Dermis blood vessel endothelial cell (primary cell): ENCODE measurements around the gene GOLGA6C. TPM values are rescaled to one million over a fixed set of nuclear protein-coding genes. Genes with fewer than 3 reads are reported as not detected.
"Not testable (repeated sequence)": the region's sequence is repeated elsewhere in the genome, so short reads cannot be mapped to it uniquely, and the experiment has no call there.

ENCODE experiments used
- DNase-seq: peaks from one replicate; pipeline ENCODE4 v3.0.0; 2010
- total RNA-seq: library from RNA; depleted of rRNA; stranded (reverse); fragments of >200 nt; gene quantifications from 2 replicates; pipeline ENCODE4 v1.2.3, GENCODE V29; 2014

GOLGA6C gene
- total RNA-seq, 1 donor from 2014 or later, result not detected

- DNase-seq, result not testable (repeated sequence)
These were observed 1.7 kb downstream of the GOLGA6C start for GRCh38 chr15:75259873-75260272.

DNA sequence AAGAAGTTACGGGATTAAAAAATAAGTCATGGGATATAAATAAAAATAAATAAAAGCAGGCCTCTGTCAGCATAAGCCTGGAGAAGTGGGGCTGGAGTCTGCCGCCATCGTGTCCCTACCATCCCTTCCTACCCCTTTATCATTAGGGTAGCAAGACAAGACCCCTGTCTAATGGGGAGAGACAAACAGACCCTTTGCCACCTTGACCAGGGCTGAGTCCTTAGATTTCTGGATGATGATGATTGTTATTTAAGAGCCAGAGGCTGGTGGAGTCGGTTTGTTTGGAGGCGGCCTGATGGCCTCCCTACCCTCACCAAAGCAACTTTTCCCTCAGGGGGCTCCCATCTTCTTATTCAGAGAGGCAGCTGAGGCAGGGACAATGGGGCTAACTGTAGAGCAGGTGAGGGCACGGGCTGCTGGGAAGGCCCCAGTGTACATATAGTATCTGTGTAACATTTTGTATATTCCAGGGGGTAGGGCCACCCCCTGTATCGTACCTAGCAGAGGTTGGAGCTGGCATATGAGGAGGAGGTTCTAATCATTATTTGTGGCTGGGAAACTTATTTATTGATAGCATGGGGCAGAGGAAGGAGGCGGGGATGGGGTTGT is 15.7 kb downstream of the GOLGA6C start:
- not testable (repeated sequence) for DNase-seq

- DNase-seq, result peak; percentile 66
These were observed 16.5 kb downstream of the GOLGA6C start for GRCh38 chr15:75274509-75275107.

DNA sequence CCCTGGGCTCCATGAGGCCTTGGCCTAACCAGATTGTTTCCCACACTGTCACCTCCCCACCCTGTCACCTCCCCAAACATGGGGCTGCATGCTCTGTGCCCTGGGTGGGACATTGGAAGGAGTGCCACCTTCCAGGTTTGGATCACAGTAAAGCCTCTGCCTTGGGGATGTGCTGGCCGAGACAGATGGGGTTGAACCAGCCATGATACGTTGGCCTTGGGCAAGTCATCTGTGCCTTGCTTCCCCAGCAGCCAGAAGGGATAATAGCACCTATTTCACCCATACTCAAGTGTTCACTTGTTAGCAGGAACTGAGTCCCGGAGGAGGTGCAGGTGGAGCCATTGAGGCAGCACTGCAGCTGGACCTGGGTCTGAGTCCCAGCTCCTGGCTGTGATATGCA is 17.5 kb downstream of the GOLGA6C start:
- not testable (repeated sequence) for DNase-seq

DNA sequence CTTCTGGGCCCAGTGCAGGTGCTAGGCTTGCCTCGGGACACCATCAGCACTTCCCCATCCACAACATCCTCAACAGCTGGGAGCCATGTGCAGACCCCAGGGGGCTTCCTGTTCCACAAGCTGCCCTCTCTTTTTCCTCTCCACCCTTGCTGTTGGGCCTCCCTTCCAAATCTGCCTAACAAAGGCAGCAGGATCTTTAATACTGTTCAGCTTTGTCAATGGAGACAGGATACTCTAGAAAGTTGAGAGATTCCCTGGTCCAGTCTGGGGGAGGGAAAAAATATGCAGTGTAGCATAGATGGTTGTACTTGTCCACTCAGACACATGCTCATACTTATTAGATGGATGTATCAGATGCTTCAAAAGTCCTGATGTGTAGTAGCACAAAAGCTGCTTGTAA is 20.4 kb downstream of the GOLGA6C start:
- DNase-seq, result not testable (repeated sequence)

- DNase-seq, result not testable (repeated sequence)
These were observed 24.4 kb downstream of the GOLGA6C start, which contains the start of gene GOLGA6D for GRCh38 chr15:75282572-75282971. Gene GOLGA6D, plus strand, starts transcription at chr15:75282835. Its CDS starts 41 bp downstream, at chr15:75282876.

DNA sequence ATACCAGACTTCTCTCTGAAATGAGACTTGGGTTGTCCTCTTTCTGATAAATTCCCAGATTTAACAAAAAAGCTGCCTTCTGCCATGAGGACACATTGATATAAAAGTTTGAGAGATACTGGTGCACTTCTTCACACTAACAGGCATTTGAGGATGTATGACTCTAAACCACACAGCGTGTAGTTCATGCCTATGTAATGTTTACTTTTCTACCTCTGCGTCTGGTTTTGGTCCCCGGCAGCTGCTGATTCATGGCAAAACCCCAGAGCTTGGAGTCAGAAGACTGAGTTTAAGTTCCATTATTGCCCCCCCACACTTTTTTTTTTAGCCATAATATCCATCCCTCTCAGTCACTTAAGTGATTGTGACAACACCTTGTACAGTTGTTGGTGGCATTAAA is 26.0 kb downstream of the GOLGA6C start:
- DNase-seq, result not testable (repeated sequence)

- DNase-seq, result not testable (repeated sequence)
These were observed 35.5 kb downstream of the GOLGA6C start for GRCh38 chr15:75293660-75294059.

GRCh38 chr15:75298541-75299310 is 40.6 kb downstream of the GOLGA6C start:
- not testable (repeated sequence) for DNase-seq

DNA sequence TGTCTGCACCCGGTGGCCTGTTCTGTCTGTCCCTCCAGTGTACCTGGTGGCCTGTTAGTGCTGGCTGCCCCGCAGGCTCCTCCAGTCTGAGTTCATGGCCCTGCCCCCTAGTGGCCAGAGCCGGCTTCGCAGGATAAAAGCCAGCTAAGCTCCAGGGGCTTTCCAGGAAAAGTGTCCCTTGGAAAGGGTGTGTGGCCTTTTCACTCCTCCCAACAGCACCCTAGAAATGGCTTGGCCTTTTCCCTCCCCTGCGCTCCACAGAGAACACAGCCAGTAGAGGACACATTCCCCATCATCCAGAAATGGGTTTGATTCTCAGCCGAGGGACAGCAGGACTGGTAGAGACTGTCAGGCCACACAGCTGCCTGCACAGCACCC is 41.2 kb downstream of the GOLGA6C start:
- DNase-seq, result not testable (repeated sequence)

- not testable (repeated sequence) for DNase-seq
These were observed 41.9 kb downstream of the GOLGA6C start for GRCh38 chr15:75300026-75300425.

DNA sequence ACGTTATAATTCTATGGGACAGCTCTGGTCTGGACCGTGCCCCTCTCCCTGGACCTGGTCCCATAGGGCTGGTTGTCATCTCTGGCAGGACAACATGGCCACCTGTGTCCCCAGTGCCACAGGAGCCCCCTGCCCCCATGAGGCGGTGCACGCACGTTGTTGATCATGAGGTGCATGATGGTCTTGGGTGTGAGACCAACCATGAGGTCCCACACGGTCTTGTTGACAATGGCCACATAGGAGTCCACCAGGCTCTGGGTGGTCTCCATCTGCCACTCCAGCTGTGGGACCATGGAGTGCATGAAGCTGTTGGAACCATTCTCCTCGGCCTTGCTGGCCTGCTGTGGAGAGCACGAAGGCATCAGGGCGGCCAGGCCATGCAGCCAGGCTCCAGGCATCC is 44.2 kb downstream of the GOLGA6C start:
- DNase-seq, result no peak

GRCh38 chr15:75302753-75303152 is 44.6 kb downstream of the GOLGA6C start:
- DNase-seq, result not testable (repeated sequence)

DNA sequence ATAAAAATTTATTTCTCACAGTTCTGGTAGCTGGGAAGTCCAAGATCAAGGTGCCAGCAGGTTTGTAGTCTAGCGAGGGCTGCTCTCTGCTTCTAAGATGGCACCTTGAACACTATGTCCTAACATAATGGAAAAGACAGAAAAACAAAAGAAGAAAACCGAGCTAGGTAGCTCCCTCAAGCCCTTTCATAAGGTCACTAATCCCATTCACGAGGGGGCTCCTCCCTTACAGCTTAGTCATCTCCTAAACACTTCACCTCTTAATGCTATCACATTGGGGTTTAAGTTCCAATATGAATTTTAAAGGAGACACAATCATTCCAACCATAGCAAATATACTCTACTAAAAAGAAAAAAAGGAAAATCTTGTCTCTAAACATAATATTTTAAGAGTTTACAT is 48.1 kb downstream of the GOLGA6C start:
- no peak for DNase-seq

DNA sequence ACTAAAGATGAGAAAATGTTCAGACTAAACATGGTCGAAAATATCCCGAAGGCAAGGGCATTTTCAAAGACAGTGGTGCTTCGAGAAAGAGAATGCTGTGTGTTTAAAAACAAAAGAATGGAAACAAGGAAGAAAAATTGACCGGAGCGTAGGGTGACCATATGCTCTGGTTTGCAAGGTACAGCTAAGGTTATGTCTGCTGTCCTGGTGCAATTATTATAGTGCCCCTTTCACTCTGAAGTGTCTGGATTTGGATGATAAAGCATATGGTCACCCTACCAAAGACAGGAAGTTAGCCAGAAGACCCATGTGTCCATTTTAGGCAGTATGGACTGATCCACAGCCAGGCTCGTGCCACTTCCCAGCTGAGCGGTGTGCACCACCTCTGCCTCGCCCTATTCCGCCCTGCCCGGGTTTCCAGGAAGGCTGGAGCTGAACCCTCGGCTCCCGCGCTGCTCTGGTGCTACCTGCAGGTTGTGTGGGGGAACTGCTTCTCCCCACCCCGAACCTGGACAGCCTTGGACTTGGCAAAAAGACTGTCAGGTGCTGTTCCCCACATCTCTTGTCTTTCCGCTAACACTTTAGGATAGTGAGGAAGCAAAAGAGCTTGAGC is 49.8 kb downstream of the GOLGA6C start:
- peak; percentile 47 for DNase-seq

GRCh38 chr15:75309711-75310110 is 51.6 kb downstream of the GOLGA6C start:
- no peak for DNase-seq

GRCh38 chr15:75312548-75312947 is 54.4 kb downstream of the GOLGA6C start:
- DNase-seq, result not testable (repeated sequence)

DNA sequence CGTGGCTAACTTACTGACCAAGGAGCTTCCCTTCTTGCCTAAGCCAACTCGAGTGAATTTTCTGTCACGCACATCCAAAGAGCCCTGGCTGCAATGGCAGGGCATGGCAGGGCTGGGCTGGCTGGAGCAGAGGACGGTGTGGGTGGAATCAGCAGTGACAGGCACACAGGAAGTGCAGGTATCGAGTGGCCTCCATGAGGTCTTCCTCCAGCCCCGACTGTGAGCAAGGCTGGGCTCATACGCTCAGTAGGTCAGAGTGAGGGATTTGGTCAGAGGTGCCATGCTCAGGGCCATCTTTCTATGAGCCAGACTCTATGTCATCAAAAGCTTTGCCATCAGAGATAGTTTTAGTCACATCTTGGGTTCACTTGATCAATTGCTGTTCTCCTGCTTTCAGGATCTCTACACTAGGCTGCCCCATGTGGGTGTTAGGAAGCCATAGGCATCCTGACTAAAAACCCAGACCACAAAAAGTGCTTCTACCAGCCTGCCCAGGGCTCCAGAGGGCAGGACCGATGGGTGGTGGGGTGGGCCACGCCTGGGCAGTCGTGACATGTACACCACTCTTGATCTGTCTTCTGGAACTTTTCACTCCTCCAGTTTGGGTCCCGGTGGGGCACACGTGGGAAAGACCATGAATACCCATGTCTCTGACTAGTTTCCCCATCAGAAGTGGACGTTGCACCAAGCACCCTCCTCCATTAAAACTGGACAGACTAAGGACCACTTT is 55.1 kb downstream of the GOLGA6C start:
- DNase-seq, result no peak

DNA sequence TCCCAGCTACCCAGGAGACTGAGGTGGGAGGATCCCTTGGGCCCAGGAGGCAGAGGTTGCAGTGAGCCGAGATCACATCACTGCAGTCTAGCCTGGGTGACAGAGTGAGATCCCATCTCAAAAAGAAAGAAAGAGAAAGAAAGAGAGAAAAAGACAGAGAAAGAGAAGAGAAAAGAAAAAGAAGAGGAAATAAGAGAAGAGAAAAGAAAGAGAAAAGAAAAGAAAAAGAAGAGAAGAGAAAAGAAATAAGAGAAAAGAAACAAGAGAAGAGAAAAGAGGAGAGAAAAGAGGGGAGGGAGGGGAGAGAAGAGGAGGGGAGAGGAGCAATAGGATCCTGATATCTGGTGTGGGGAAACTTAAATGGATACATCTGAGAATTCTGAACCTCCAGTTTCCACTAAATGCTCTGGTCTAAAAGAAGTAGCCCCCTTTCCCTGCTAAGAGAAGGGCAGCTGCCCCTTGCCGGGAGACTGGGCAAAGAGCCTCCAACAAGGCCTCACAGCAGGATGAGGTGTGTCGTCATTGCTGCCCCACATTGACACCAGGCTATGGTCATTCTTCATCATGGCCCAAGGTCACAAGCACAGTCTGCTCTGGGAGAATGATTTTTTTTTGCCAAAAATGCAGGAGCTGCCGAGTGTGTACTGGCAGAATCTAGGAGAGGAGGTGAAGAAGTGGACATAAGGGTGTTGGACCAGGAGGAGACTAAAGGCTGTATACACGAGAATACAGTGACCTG is 56.6 kb downstream of the GOLGA6C start:
- DNase-seq, result no peak

GRCh38 chr15:75319231-75319897 is 61.2 kb downstream of the GOLGA6C start:
- not testable (repeated sequence) for DNase-seq
